AG04450 (cell line): ENCODE results near the gene PLXNA4. TPM values are rescaled to one million over a fixed set of nuclear protein-coding genes. Genes with fewer than 3 reads are reported as not detected.

ENCODE experiments used
- CTCF ChIA-PET: fragments of 300-600, 350-600 bp; formaldehyde crosslinking; extraction: SDS; loops from one replicate; lab custom pipeline; 2022; ENCODE audit warnings: antibody characterized with exemption, inconsistent platforms; lab: Charles Lee
- POLR2A ChIA-PET: fragments of 350-600 bp; formaldehyde crosslinking; extraction: SDS; loops from one replicate; lab custom pipeline; 2021; ENCODE audit warnings: antibody characterized with exemption, inconsistent platforms; lab: Yijun Ruan, JAX
- DNase-seq: peaks from one replicate; pipeline ENCODE4 v3.0.0-alpha.2; 2011; ENCODE audit warnings: low read depth, low spot score
- H3K27ac ChIP-seq: one replicate; pipeline ENCODE4 v1.5.1; 2012; ENCODE audit warnings: low read depth, low read length, control low read depth
- H3K27me3 ChIP-seq: one replicate; pipeline ENCODE4 v1.6.0; 2012; ENCODE audit warnings: low read length; ENCODE audit not compliant: control insufficient read depth, insufficient read depth
- H3K4me3 ChIP-seq: 2 replicates; pipeline ENCODE4 v1.5.1; 2011; ENCODE audit warnings: mild to moderate bottlenecking, low read depth, low read length, control low read depth
- H3K9me3 ChIP-seq: 2 replicates; pipeline ENCODE4 v1.5.1; 2012; ENCODE audit warnings: low read length; ENCODE audit not compliant: control insufficient read depth, insufficient read depth
- polyA plus RNA-seq: library from polyadenylated mRNA; depleted of rRNA; stranded (reverse); fragments of >200 nt; gene quantifications from 2 replicates; pipeline ENCODE4 v1.2.3, GENCODE V29; 2011
- TF ChIP-seq, protein P1 (sequence below): IDR thresholded peaks from 2 replicates; pipeline ENCODE4 v1.5.1; 2011; ENCODE audit warnings: low read depth, low read length, control low read depth, inconsistent platforms

The PLXNA4 gene
- polyA plus RNA-seq, 1 experiment: 0.05 TPM

DNA sequence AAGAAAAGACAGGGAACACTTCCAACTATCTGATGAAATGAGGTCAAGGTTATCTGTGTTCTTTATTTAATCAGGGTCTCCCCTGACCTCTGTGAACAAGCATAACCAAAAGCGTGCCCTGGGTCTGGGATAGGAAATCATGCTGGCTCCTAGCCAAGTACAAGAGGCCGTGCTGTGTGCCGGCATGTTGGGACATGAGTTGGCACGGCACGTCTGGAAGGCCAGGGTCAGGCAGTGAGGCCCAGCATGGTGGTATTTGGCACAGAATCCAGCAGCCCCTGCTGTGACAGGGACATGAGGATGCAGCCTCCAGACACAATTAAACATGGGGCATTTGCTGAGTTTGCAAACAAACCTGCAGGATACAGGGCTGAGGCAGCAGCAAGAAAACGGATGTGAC lies 320.4 kb downstream of the PLXNA4 start:
- TF ChIP-seq, protein P1, sequence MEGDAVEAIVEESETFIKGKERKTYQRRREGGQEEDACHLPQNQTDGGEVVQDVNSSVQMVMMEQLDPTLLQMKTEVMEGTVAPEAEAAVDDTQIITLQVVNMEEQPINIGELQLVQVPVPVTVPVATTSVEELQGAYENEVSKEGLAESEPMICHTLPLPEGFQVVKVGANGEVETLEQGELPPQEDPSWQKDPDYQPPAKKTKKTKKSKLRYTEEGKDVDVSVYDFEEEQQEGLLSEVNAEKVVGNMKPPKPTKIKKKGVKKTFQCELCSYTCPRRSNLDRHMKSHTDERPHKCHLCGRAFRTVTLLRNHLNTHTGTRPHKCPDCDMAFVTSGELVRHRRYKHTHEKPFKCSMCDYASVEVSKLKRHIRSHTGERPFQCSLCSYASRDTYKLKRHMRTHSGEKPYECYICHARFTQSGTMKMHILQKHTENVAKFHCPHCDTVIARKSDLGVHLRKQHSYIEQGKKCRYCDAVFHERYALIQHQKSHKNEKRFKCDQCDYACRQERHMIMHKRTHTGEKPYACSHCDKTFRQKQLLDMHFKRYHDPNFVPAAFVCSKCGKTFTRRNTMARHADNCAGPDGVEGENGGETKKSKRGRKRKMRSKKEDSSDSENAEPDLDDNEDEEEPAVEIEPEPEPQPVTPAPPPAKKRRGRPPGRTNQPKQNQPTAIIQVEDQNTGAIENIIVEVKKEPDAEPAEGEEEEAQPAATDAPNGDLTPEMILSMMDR: no peak
- CTCF ChIA-PET: no interaction called here
- H3K27ac ChIP-seq: no peak overlapping the region
- no peak overlapping the region for H3K4me3 ChIP-seq
- no peaks in the 10 kb centered on the region for H3K27me3 ChIP-seq
- DNase-seq: no peak
- no peaks in the 10 kb centered on the region for H3K9me3 ChIP-seq
- POLR2A ChIA-PET: no interaction called here

DNA sequence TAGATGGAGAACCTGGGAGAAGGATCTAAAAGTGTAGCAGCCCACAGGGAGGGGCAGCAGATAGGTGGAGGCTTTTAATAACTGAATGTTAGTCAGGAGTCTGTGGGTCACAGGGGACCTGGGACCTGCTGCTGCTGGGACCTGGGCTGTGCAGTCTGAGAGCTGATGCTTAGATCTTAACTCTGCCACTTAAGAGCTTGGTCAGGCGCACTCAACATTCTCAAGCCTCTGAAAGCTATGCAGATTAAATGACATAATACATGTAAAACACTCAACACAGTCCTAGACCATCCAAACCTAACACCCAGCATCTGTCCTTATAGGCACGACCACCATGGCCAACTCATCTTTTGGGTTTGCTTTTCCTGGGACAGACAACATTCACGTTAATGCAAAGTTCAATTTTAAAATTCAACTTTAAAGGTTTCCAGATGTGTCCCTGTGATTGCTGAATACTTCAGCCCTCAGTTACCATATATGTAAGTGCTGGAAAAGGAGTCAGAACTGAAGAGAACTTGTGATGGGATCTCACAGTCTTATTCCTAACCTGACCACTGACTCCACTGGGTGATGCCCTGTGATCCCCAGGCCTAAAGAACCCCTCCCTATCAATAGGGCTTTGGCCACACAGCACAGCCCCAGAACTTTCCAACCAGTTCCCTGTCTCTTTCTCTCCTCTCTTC lies 321.0 kb downstream of the PLXNA4 start:
- Histone ChIP-seq H3K27ac (no peak overlapping the region), H3K27me3 (no peaks in the 10 kb centered on the region), H3K9me3 (no peaks in the 10 kb centered on the region), H3K4me3 (no peak overlapping the region)
- ChIA-PET CTCF (interaction anchor here (1.2 kb wide), 1 partner anchor 310 kb away, joined by 5 read pairs; no protein-coding TSS in a partner anchor), POLR2A (no interaction called here)
- DNase-seq: no peak
- TF ChIP-seq, protein P1: no peak

DNA sequence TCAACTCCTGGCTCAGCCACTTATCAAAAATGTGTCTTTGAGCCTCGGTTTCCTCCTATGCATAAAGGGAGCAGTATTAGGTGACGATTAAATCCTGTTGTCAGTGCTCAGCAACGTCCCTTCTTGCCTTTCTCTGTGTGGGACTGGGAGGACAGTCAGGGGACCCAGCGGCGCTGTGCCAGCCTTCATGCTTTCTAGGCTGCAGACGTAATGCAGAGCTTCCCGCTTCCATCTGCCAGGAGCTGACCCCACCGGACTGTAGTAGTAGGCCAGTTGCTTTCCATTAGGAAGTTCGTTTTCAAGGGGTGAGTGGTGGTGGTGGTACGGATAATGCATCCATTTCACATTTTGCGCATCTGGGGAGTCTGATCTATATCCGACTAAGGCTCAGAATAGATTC lies 321.8 kb downstream of the PLXNA4 start:
- POLR2A ChIA-PET: no interaction called here
- H3K4me3 ChIP-seq: no peak overlapping the region
- H3K27me3 ChIP-seq: no peaks in the 10 kb centered on the region
- TF ChIP-seq, protein P1: no peak
- H3K27ac ChIP-seq: no peak overlapping the region
- no peak for DNase-seq
- CTCF ChIA-PET: interaction anchor here (1.2 to 1.9 kb wide), 2 partner anchors 250 to 309 kb away, joined by 5 to 7 read pairs; no protein-coding TSS in a partner anchor
- H3K9me3 ChIP-seq: no peaks in the 10 kb centered on the region

DNA sequence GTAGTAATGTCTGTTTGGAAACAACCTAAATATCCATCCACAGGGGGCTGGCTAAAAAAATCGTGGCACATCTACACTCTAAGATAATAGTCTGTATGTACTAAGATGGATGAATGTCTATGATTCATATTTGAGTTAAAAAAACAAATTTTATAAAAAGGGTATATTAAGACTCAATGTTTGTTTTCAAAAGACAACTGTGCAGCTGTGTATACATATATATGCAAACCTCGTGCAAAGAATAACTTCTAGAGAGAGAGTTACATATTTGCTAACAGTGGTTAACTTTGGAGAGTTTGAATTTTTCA lies 323.5 kb downstream of the PLXNA4 start:
- TF ChIP-seq, protein P1: no peak
- ChIA-PET CTCF (interaction anchor here (0.7 to 2.3 kb wide), 6 partner anchors 11 to 308 kb away, joined by 4 to 16 read pairs (median 6); no protein-coding TSS in a partner anchor), POLR2A (no interaction called here)
- Histone ChIP-seq H3K27ac (no peak overlapping the region), H3K27me3 (no peaks in the 10 kb centered on the region), H3K9me3 (no peaks in the 10 kb centered on the region), H3K4me3 (no peak overlapping the region)
- DNase-seq: peak; percentile 2

DNA sequence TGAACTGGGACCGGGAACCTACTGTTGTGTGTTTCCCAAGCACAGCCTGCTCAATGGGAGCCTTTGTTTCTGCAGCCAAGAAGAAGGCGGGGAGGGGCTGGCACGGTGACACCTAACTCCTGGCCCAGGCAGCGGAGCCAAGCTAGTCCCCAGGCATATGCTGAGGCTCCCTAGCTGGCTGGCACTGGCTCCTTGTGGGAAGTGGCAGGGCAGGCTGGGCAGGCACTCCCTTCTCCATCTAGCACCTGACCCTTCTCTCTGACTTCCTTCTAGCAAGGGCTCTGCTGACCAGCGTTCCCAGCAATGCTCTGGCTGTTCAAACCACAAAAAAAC lies 325.0 kb downstream of the PLXNA4 start:
- Histone ChIP-seq H3K27ac (no peak overlapping the region), H3K9me3 (no peaks in the 10 kb centered on the region), H3K4me3 (no peak overlapping the region), H3K27me3 (no peaks in the 10 kb centered on the region)
- no peak for DNase-seq
- ChIA-PET POLR2A (no interaction called here), CTCF (interaction anchor here (0.8 to 2.3 kb wide), 7 partner anchors 243 to 561 kb away, joined by 3 to 16 read pairs (median 9); no protein-coding TSS in a partner anchor)
- TF ChIP-seq, protein P1: no peak
